Amniotic epithelial cell (primary cell): ENCODE results near the gene TM9SF4.

Experiments used
- DNase-seq: peaks from one replicate; pipeline ENCODE4 v3.0.0-alpha.2; 2010; ENCODE audit warnings: low read depth

The TM9SF4 gene

GRCh38 chr20:32129863-32130262 lies 20.3 kb downstream of the TM9SF4 start:
- no peak for DNase-seq

GRCh38 chr20:32130352-32130751 lies 20.8 kb downstream of the TM9SF4 start:
- DNase-seq = peak; percentile 43

GRCh38 chr20:32130965-32131364 lies 21.5 kb downstream of the TM9SF4 start:
- no peak for DNase-seq

- no peak for DNase-seq
Observed at GRCh38 chr20:32132911-32133549, 23.5 kb downstream of the TM9SF4 start.

- no peak for DNase-seq
Observed at GRCh38 chr20:32134026-32134425, 24.5 kb downstream of the TM9SF4 start.

GRCh38 chr20:32135983-32136515 lies 26.5 kb downstream of the TM9SF4 start:
- no peak for DNase-seq

- DNase-seq = no peak
Observed at GRCh38 chr20:32138921-32139320, 29.4 kb downstream of the TM9SF4 start.

- DNase-seq = no peak
Observed at GRCh38 chr20:32139947-32140346, 30.4 kb downstream of the TM9SF4 start.

- DNase-seq = no peak
Observed at GRCh38 chr20:32140603-32141002, 31.1 kb downstream of the TM9SF4 start.

GRCh38 chr20:32141465-32141980 lies 32.0 kb downstream of the TM9SF4 start:
- DNase-seq = no peak

- no peak for DNase-seq
Observed at GRCh38 chr20:32142088-32142487, 32.6 kb downstream of the TM9SF4 start.

- no peak for DNase-seq
Observed at GRCh38 chr20:32142991-32143390, 33.5 kb downstream of the TM9SF4 start.

- DNase-seq = no peak
Observed at GRCh38 chr20:32144898-32145662, 35.6 kb downstream of the TM9SF4 start.

GRCh38 chr20:32149566-32150170 lies 40.2 kb downstream of the TM9SF4 start:
- peak; percentile 52 for DNase-seq

- no peak for DNase-seq
Observed at GRCh38 chr20:32150291-32150848, 40.9 kb downstream of the TM9SF4 start.

GRCh38 chr20:32152421-32153155 lies 43.1 kb downstream of the TM9SF4 start:
- DNase-seq = no peak

GRCh38 chr20:32153156-32153665 lies 43.7 kb downstream of the TM9SF4 start:
- DNase-seq = no peak

GRCh38 chr20:32153771-32154170 lies 44.3 kb downstream of the TM9SF4 start:
- DNase-seq = no peak

GRCh38 chr20:32155017-32155981 lies 45.8 kb downstream of the TM9SF4 start:
- DNase-seq = peak; percentile 79

- DNase-seq = no peak
Observed at GRCh38 chr20:32157611-32158010, 48.1 kb downstream of the TM9SF4 start.
